Fibroblast of mammary gland (primary cell): ENCODE results near the gene SLC2A9.
"Not testable (repeated sequence)": the region's sequence is repeated elsewhere in the genome, so short reads cannot be mapped to it uniquely, and the experiment has no call there.

ENCODE experiments used
- DNase-seq: peaks from one replicate; pipeline ENCODE4 v3.0.0-alpha.2; 2010; ENCODE audit warnings: low read depth
- H3K4me3 ChIP-seq: 2 replicates; pipeline ENCODE4 v1.5.1; 2011; ENCODE audit warnings: low read depth, mild to moderate bottlenecking, low read length, moderate library complexity; ENCODE audit not compliant: control insufficient read depth
- CTCF ChIP-seq: conservative IDR thresholded peaks from 2 replicates; pipeline ENCODE4 v1.5.1; 2011; ENCODE audit warnings: low read depth, low read length, inconsistent platforms; ENCODE audit not compliant: control insufficient read depth, insufficient read depth

SLC2A9 gene

GRCh38 chr4:9904976-9905587, 116.2 kb downstream of the SLC2A9 start:
- TF ChIP-seq CTCF: no peak
- no peak for DNase-seq
- H3K4me3 ChIP-seq: no peak overlapping the region

- no peak overlapping the region for H3K4me3 ChIP-seq
- no peak for TF ChIP-seq CTCF
- no peak for DNase-seq
Observed at GRCh38 chr4:9903317-9903716, 118.0 kb downstream of the SLC2A9 start.

GRCh38 chr4:9901257-9901656, 120.0 kb downstream of the SLC2A9 start:
- no peak overlapping the region for H3K4me3 ChIP-seq
- TF ChIP-seq CTCF: no peak
- DNase-seq: no peak

- not testable (repeated sequence) for DNase-seq, H3K4me3 ChIP-seq
Observed at GRCh38 chr4:9900633-9901032, 120.7 kb downstream of the SLC2A9 start.

GRCh38 chr4:9899306-9900055, 121.8 kb downstream of the SLC2A9 start:
- no peak for DNase-seq
- no peak overlapping the region for H3K4me3 ChIP-seq

GRCh38 chr4:9898596-9899305, 122.5 kb downstream of the SLC2A9 start:
- no peak overlapping the region for H3K4me3 ChIP-seq
- peak; percentile 13 for DNase-seq
- no peak for TF ChIP-seq CTCF

More at GRCh38 chr4:9899306-9900055, 121.8 kb downstream of the SLC2A9 start:
- no peak for TF ChIP-seq CTCF

GRCh38 chr4:9895333-9895705, 126.0 kb downstream of the SLC2A9 start:
- TF ChIP-seq CTCF: no peak

More at GRCh38 chr4:9895333-9895705, 126.0 kb downstream of the SLC2A9 start:
- no peak overlapping the region for H3K4me3 ChIP-seq
- no peak for DNase-seq
